Stimulated activated CD8-positive, alpha-beta memory T cell treated with anti-CD3 and anti-CD28 coated beads, Interleukin-12 subunit alpha, Interleukin-12 subunit beta, amount 100 ng/mL, for 24 hours (primary cell): Measurements from ENCODE around the gene YWHAQ.
"Not testable (repeated sequence)": the region's sequence is repeated elsewhere in the genome, so short reads cannot be mapped to it uniquely, and the experiment has no call there.

Source experiments
- DNase-seq: peaks from one replicate; pipeline ENCODE4 v3.0.0-alpha.2; 2020; ENCODE audit errors: extremely low read depth

The YWHAQ gene

GRCh38 chr2:9552219-9553178 is 78.3 kb downstream of the YWHAQ start:
- DNase-seq: no peak

DNA sequence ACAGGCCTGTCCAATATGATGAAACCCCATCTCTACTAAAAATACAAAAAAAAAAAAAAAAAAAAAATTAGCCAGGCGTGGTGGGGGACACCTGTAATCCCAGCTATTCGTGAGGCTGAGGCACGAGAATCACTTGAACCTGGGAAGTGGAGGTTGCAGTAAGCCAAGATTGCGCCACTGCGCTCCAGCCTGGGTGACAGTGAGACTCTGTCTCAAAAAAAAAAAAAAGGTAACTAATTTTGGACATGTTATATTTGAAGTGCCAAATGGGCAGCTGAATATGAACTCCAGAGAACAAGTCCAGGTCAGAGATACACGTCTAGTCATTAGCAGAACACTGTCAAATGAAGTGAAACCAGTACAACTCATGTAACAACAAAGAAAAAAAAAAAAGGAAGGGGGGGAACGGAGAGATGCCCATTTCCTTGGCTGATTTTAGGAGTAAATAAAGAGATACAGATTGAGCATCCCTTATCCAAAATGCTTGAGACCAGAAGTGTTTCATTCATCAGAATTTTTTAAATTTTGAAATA is 79.9 kb downstream of the YWHAQ start:
- DNase-seq: not testable (repeated sequence)

- DNase-seq: no peak
These were observed 81.4 kb downstream of the YWHAQ start for GRCh38 chr2:9549420-9549819.

- no peak for DNase-seq
These were observed 82.3 kb downstream of the YWHAQ start for GRCh38 chr2:9548506-9548905.

- no peak for DNase-seq
These were observed 83.4 kb downstream of the YWHAQ start for GRCh38 chr2:9547262-9547991.

- DNase-seq: no peak
These were observed 85.3 kb downstream of the YWHAQ start for GRCh38 chr2:9545502-9545901.

GRCh38 chr2:9543557-9543956 is 87.2 kb downstream of the YWHAQ start:
- DNase-seq: no peak

- no peak for DNase-seq
These were observed 91.3 kb downstream of the YWHAQ start for GRCh38 chr2:9539531-9539930.

GRCh38 chr2:9538000-9538507 is 92.7 kb downstream of the YWHAQ start:
- no peak for DNase-seq

- no peak for DNase-seq
These were observed 94.3 kb downstream of the YWHAQ start for GRCh38 chr2:9536504-9536903.

- DNase-seq: no peak
These were observed 95.6 kb downstream of the YWHAQ start for GRCh38 chr2:9535177-9535576.
